SK-N-SH treated with all-trans-retinoic acid at 6 μM for 48 hours (cell line): Measurements from ENCODE around the gene DLG1.

Source experiments
- ATAC-seq: fragments of 200-7000 bp; cut with Tn5 transposase; 3 replicates; pipeline ENCODE4 v1.9.1; 2020; ENCODE audit warnings: mild to moderate bottlenecking, moderate library complexity
- ARNTL ChIP-seq: fragments of 450-650 bp; formaldehyde crosslinking; IDR thresholded peaks from 2 replicates; pipeline ENCODE4 v1.5.0; 2020; ENCODE audit warnings: low read depth, mild to moderate bottlenecking, moderate library complexity, borderline replicate concordance
- BACH2 ChIP-seq: fragments of 250-450 bp; sonication (Bioruptor Pico); IDR thresholded peaks from 2 replicates; pipeline ENCODE4 v1.9.0; 2021; ENCODE audit warnings: mild to moderate bottlenecking, borderline replicate concordance
- CSDC2 ChIP-seq: fragments of 250-450 bp; sonication (Bioruptor Pico); IDR thresholded peaks from 2 replicates; pipeline ENCODE4 v1.5.0; 2020; ENCODE audit warnings: mild to moderate bottlenecking, moderate library complexity
- CSRNP3 ChIP-seq: fragments of 250-450 bp; sonication (Bioruptor Pico); IDR thresholded peaks from 2 replicates; pipeline ENCODE4 v1.5.1; 2021; ENCODE audit warnings: mild to moderate bottlenecking, moderate library complexity
- ESRRG ChIP-seq: fragments of 250-450 bp; sonication (Bioruptor Pico); IDR thresholded peaks from 2 replicates; pipeline ENCODE4 v1.6.1; 2021; ENCODE audit warnings: mild to moderate bottlenecking
- GLIS3 ChIP-seq: fragments of 250-450 bp; sonication (Bioruptor Pico); IDR thresholded peaks from 2 replicates; pipeline ENCODE4 v1.5.0; 2020; ENCODE audit warnings: mild to moderate bottlenecking, moderate library complexity
- ISL1 ChIP-seq: fragments of 250-450 bp; sonication (Bioruptor Pico); IDR thresholded peaks from 2 replicates; pipeline ENCODE4 v2.1.2; 2022; ENCODE audit warnings: mild to moderate bottlenecking, moderate library complexity
- OSR1 ChIP-seq: fragments of 250-450 bp; sonication (Bioruptor Pico); IDR thresholded peaks from 2 replicates; pipeline ENCODE4 v1.8.0; 2022; ENCODE audit warnings: moderate library complexity, mild to moderate bottlenecking, inconsistent platforms
- PPARA ChIP-seq: fragments of 250-450 bp; sonication (Bioruptor Pico); IDR thresholded peaks from 2 replicates; pipeline ENCODE4 v1.5.0; 2020; ENCODE audit warnings: mild to moderate bottlenecking, borderline replicate concordance
- RARB ChIP-seq: fragments of 250-450 bp; sonication (Bioruptor Pico); IDR thresholded peaks from 2 replicates; pipeline ENCODE4 v1.8.0; 2021; ENCODE audit warnings: mild to moderate bottlenecking, moderate library complexity
- SNAI2 ChIP-seq: fragments of 250-450 bp; sonication (Bioruptor Pico); IDR thresholded peaks from 2 replicates; pipeline ENCODE4 v1.5.0; 2020; ENCODE audit warnings: mild to moderate bottlenecking, moderate library complexity
- TOX ChIP-seq: fragments of 250-450 bp; sonication (Bioruptor Pico); IDR thresholded peaks from 2 replicates; pipeline ENCODE4 v1.8.0; 2021; ENCODE audit warnings: mild to moderate bottlenecking, moderate library complexity, borderline replicate concordance
- ZC3H10 ChIP-seq: fragments of 250-450 bp; sonication (Bioruptor Pico); IDR thresholded peaks from 2 replicates; pipeline ENCODE4 v1.5.1; 2021; ENCODE audit warnings: mild to moderate bottlenecking, moderate library complexity
- ZFP3 ChIP-seq: fragments of 250-450 bp; sonication (Bioruptor Pico); IDR thresholded peaks from 2 replicates; pipeline ENCODE4 v1.5.0; 2020; ENCODE audit warnings: mild to moderate bottlenecking, moderate library complexity
- ZFP30 ChIP-seq: fragments of 450-650 bp; formaldehyde crosslinking; IDR thresholded peaks from 2 replicates; pipeline ENCODE4 v1.5.0; 2022; ENCODE audit warnings: mild to moderate bottlenecking, moderate library complexity
- ZNF565 ChIP-seq: fragments of 450-650 bp; formaldehyde crosslinking; conservative IDR thresholded peaks from 2 replicates; pipeline ENCODE4 v1.5.0; 2020; ENCODE audit warnings: low read depth, mild to moderate bottlenecking, moderate library complexity
- ZNF70 ChIP-seq: fragments of 450-650 bp; formaldehyde crosslinking; IDR thresholded peaks from 2 replicates; pipeline ENCODE4 v1.5.0; 2020; ENCODE audit warnings: mild to moderate bottlenecking, moderate library complexity
- ZNF8 ChIP-seq: fragments of 450-650 bp; formaldehyde crosslinking; IDR thresholded peaks from 2 replicates; pipeline ENCODE4 v1.5.0; 2020; ENCODE audit warnings: mild to moderate bottlenecking, moderate library complexity
- TF ChIP-seq, protein P1 (sequence below): fragments of 250-450 bp; sonication (Bioruptor Pico); IDR thresholded peaks from 2 replicates; pipeline ENCODE4 v1.5.1; 2020; ENCODE audit warnings: low read depth, mild to moderate bottlenecking, moderate library complexity
- TF ChIP-seq, protein P2 (sequence below): fragments of 250-450 bp; sonication (Bioruptor Pico); IDR thresholded peaks from 2 replicates; pipeline ENCODE4 v1.8.0; 2020; ENCODE audit warnings: mild to moderate bottlenecking, moderate library complexity, borderline replicate concordance
- TF ChIP-seq, protein P3 (sequence below): fragments of 250-450 bp; sonication (Bioruptor Pico); IDR thresholded peaks from 2 replicates; pipeline ENCODE4 v1.5.0; 2020; ENCODE audit warnings: mild to moderate bottlenecking, moderate library complexity
- TF ChIP-seq, protein P4 (sequence below): fragments of 250-450 bp; sonication (Bioruptor Pico); IDR thresholded peaks from 2 replicates; pipeline ENCODE4 v1.8.0; 2021; ENCODE audit warnings: low read depth, mild to moderate bottlenecking, moderate library complexity, borderline replicate concordance

The DLG1 gene

DNA sequence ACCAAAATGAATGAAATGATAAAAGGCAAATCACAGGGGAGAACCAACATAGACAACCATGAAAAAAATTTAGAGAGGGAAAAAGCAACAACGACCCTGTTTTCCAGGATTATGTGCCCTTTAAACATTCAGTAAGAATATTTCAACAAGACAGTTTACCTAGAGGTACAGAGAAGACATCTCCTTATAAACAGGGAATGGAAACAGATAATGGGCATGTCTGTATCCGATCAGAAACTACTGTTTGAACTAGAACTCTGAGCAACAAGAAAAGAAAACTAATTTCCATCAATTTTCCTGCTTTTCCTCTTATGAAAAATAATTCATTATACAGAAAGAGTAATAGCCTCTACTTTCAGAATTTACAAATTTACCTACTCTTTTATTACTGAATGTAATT lies 39.3 kb downstream of the DLG1 start (continued):
- TF ChIP-seq ZNF8 (no peak), BACH2 (CRISPR knock-in tag) (no peak), PPARA (CRISPR knock-in tag) (no peak), ZFP3 (CRISPR knock-in tag) (no peak), ISL1 (no peak), CSDC2 (CRISPR knock-in tag) (no peak), RARB (no peak), ESRRG (CRISPR knock-in tag) (no peak)

GRCh38 chr3:197258168-197258755 lies 40.1 kb downstream of the DLG1 start:
- ATAC-seq: no peak
- TF ChIP-seq CSDC2 (CRISPR knock-in tag) (no peak), TOX (CRISPR knock-in tag) (no peak), PPARA (CRISPR knock-in tag) (no peak), ZFP30 (CRISPR knock-in tag) (no peak), ZNF8 (no peak), ZFP3 (CRISPR knock-in tag) (no peak), ESRRG (CRISPR knock-in tag) (no peak), ARNTL (CRISPR knock-in tag) (no peak), ZNF565 (CRISPR knock-in tag) (no peak), GLIS3 (CRISPR knock-in tag) (no peak), SNAI2 (CRISPR knock-in tag) (no peak), CSRNP3 (no peak), OSR1 (no peak), BACH2 (CRISPR knock-in tag) (no peak), ZNF70 (no peak)
- TF ChIP-seq, protein P1, sequence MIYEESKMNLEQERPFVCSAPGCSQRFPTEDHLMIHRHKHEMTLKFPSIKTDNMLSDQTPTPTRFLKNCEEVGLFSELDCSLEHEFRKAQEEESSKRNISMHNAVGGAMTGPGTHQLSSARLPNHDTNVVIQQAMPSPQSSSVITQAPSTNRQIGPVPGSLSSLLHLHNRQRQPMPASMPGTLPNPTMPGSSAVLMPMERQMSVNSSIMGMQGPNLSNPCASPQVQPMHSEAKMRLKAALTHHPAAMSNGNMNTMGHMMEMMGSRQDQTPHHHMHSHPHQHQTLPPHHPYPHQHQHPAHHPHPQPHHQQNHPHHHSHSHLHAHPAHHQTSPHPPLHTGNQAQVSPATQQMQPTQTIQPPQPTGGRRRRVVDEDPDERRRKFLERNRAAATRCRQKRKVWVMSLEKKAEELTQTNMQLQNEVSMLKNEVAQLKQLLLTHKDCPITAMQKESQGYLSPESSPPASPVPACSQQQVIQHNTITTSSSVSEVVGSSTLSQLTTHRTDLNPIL (CRISPR knock-in tag): no peak
- TF ChIP-seq, protein P2, sequence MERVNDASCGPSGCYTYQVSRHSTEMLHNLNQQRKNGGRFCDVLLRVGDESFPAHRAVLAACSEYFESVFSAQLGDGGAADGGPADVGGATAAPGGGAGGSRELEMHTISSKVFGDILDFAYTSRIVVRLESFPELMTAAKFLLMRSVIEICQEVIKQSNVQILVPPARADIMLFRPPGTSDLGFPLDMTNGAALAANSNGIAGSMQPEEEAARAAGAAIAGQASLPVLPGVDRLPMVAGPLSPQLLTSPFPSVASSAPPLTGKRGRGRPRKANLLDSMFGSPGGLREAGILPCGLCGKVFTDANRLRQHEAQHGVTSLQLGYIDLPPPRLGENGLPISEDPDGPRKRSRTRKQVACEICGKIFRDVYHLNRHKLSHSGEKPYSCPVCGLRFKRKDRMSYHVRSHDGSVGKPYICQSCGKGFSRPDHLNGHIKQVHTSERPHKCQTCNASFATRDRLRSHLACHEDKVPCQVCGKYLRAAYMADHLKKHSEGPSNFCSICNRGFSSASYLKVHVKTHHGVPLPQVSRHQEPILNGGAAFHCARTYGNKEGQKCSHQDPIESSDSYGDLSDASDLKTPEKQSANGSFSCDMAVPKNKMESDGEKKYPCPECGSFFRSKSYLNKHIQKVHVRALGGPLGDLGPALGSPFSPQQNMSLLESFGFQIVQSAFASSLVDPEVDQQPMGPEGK (CRISPR knock-in tag): no peak
- TF ChIP-seq, protein P3, sequence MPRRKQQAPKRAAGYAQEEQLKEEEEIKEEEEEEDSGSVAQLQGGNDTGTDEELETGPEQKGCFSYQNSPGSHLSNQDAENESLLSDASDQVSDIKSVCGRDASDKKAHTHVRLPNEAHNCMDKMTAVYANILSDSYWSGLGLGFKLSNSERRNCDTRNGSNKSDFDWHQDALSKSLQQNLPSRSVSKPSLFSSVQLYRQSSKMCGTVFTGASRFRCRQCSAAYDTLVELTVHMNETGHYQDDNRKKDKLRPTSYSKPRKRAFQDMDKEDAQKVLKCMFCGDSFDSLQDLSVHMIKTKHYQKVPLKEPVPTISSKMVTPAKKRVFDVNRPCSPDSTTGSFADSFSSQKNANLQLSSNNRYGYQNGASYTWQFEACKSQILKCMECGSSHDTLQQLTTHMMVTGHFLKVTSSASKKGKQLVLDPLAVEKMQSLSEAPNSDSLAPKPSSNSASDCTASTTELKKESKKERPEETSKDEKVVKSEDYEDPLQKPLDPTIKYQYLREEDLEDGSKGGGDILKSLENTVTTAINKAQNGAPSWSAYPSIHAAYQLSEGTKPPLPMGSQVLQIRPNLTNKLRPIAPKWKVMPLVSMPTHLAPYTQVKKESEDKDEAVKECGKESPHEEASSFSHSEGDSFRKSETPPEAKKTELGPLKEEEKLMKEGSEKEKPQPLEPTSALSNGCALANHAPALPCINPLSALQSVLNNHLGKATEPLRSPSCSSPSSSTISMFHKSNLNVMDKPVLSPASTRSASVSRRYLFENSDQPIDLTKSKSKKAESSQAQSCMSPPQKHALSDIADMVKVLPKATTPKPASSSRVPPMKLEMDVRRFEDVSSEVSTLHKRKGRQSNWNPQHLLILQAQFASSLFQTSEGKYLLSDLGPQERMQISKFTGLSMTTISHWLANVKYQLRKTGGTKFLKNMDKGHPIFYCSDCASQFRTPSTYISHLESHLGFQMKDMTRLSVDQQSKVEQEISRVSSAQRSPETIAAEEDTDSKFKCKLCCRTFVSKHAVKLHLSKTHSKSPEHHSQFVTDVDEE (CRISPR knock-in tag): no peak
- TF ChIP-seq, protein P4, sequence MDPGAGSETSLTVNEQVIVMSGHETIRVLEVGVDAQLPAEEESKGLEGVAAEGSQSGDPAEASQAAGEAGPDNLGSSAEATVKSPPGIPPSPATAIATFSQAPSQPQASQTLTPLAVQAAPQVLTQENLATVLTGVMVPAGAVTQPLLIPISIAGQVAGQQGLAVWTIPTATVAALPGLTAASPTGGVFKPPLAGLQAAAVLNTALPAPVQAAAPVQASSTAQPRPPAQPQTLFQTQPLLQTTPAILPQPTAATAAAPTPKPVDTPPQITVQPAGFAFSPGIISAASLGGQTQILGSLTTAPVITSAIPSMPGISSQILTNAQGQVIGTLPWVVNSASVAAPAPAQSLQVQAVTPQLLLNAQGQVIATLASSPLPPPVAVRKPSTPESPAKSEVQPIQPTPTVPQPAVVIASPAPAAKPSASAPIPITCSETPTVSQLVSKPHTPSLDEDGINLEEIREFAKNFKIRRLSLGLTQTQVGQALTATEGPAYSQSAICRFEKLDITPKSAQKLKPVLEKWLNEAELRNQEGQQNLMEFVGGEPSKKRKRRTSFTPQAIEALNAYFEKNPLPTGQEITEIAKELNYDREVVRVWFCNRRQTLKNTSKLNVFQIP (CRISPR knock-in tag): no peak

DNA sequence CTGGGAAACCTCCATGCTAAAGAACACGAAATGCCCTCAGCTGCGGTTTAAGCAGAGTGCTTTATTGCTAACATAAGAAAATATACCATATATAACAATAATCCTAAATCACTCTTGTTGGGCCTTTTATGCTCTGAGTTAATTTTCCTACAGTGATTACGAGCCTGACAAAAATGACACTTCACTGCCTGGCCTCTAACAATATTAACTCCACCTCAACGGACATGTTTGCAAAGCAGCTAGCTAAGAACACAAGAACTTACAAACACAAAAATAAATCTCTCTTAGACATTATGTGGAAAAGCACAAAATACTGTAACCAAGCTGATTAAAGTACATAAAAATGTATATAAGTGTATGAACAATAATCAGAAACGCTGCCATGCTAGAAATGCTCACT lies 40.7 kb downstream of the DLG1 start:
- TF ChIP-seq ZNF70 (no peak), CSRNP3 (no peak), ESRRG (CRISPR knock-in tag) (no peak), BACH2 (CRISPR knock-in tag) (no peak), ZNF8 (no peak), ZFP3 (CRISPR knock-in tag) (no peak), OSR1 (no peak), ZC3H10 (CRISPR knock-in tag) (no peak)
- TF ChIP-seq, protein P3 (CRISPR knock-in tag): no peak
- TF ChIP-seq, all 23 proteins: peak for 0
- ATAC-seq: no peak
